ENCODE measurements around the gene PTPN11. TPM values are rescaled to one million over a fixed set of nuclear protein-coding genes. Genes with fewer than 3 reads are reported as not detected.

The PTPN11 gene
- total and polyA plus RNA-seq, 10 of the 15 experiments (the other 5 are each of a cell fraction or from before 2014, with no cell fraction given): 14.6 to 85.2 (median 58.6) TPM

DNA sequence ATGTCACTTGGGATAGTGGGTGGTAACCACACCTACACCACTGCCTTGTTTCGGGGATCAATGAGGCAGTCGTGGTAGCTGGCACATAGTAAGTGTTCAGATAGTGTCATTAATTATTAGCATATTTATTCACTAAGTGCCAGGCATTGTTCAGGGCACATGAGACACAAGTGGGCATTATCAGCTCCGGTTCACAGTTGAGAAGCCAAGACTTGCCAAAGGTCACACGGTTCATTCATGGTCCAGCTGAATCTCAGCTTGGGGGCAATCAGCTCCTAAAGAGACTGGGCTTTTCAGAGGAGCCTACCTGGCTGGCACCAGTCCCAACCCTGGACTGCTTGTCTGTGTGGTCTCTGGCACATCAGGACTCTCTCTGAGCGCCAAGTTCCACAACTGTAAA is 121.3 kb downstream of the PTPN11 start:
- intact Hi-C loops (cut with micrococcal nuclease; ENCODE audit: unreplicated experiment): no loop called here
- H3K36me3 ChIP-seq (ENCODE audit: control insufficient read depth in 2 of 2, insufficient read depth in 2 of 2, low read length in 1 of 2): no peaks in the 10 kb centered on the region
- 26% methylated on average over 5 of the region's 5 CpGs for WGBS (ENCODE audit: insufficient coverage, insufficient replicate concordance, low lambda C conversion rate, missing lambda C conversion rate)
- H3K9me3 ChIP-seq (replicated peaks; ENCODE audit: control insufficient read depth, insufficient read depth, low read length): no peaks in the 10 kb centered on the region
- in situ Hi-C loops (cut with MboI): no loop called here
- ATAC-seq (no peak), FAIRE-seq (no peak), DNase-seq (ENCODE audit: low read depth, low spot score) (no peak)
- H2AFZ ChIP-seq (ENCODE audit: control insufficient read depth, low read depth, low read length): no peak overlapping the region
- ChIA-PET SMC1A (ENCODE audit: uncharacterized antibody, unreplicated experiment) (no interaction called here), CTCF (interaction anchor here (0.6 to 1.1 kb wide), 2 partner anchors 19 to 117 kb away, joined by 3 to 5 read pairs; no protein-coding TSS in a partner anchor), RAD21 (ENCODE audit: unreplicated experiment) (no interaction called here), POLR2A (interaction anchor here (0.6 to 0.7 kb wide), 2 partner anchors 12 to 37 kb away, joined by 3 to 6 read pairs; no protein-coding TSS in a partner anchor)
- BruUV-seq (replicated peaks): no TSS peak
- TF ChIP-seq NRF1 (conservative IDR thresholded peaks at IDR 0.05; ENCODE audit: low read depth, low read length) (no peak), E2F8 (IDR thresholded peaks at IDR 0.05; ENCODE audit: low read depth, partially characterized antibody) (no peak), ZNF384 (IDR thresholded peaks at IDR 0.05; ENCODE audit: borderline replicate concordance, low read depth, low read length) (no peak), JUNB (IDR thresholded peaks at IDR 0.05) (no peak), SRF (IDR thresholded peaks at IDR 0.05; ENCODE audit: low read depth in 2 of 2, low read length in 2 of 2) (no peak), HSF1 (IDR thresholded peaks at IDR 0.05; ENCODE audit: low read depth, low read length) (no peak), SIX5 (IDR thresholded peaks at IDR 0.05; ENCODE audit: low read depth, low read length, severe bottlenecking) (no peak), MTA3 (IDR thresholded peaks at IDR 0.05; ENCODE audit: borderline replicate concordance, low read length) (no peak)
- H4K20me1 ChIP-seq (ENCODE audit: control insufficient read depth, insufficient read depth): no peaks in the 10 kb centered on the region
- no peak overlapping the region for H3K9ac ChIP-seq (ENCODE audit: control insufficient read depth, insufficient read depth, low read length)
- peaks cover 0 to 2% of the 10 kb centered on the region in 2 experiments; a peak in 2 of 4 replicates for H3K27me3 ChIP-seq (replicated peaks in 1 of 2; ENCODE audit: control insufficient read depth in 2 of 2, insufficient read depth in 2 of 2, low read length in 1 of 2)
- no peak overlapping the region for H3K4me2 ChIP-seq (ENCODE audit: control insufficient read depth, insufficient read depth)
- no peak overlapping the region for H3K27ac ChIP-seq (ENCODE audit: control insufficient read depth, insufficient read depth)
- no peak overlapping the region for H3K4me3 ChIP-seq
- no peaks in the 10 kb centered on the region for H3K4me1 ChIP-seq (ENCODE audit: control insufficient read depth, insufficient read depth, low read length)
- no peaks in the 10 kb centered on the region for H3K79me2 ChIP-seq (ENCODE audit: control insufficient read depth, insufficient read depth, low read length)

Data from GM12878 (cell line).